ENCODE measurements around the gene PHLDB1. TPM values are rescaled to one million over a fixed set of nuclear protein-coding genes. Genes with fewer than 3 reads are reported as not detected.

The PHLDB1 gene
- total and polyA plus RNA-seq, 7 experiments from 2014 or later: 0.39 to 4.9 (median 2.0) TPM

- H3K4me3 Mint-ChIP-seq: no peak overlapping the region
- Histone ChIP-seq H3K4me1 (ENCODE audit: control insufficient read depth in 2 of 2, insufficient read depth in 2 of 2, low read length in 2 of 2) (no peaks in the 10 kb centered on the region), H3K27me3 (ENCODE audit: control insufficient read depth in 2 of 2, insufficient read depth in 2 of 2, low read length in 2 of 2) (no peaks in the 10 kb centered on the region), H3K4me3 (ENCODE audit: low read length) (no peak overlapping the region), H3K9me3 (ENCODE audit: control insufficient read depth in 2 of 3, low read length in 3 of 3) (no peaks in the 10 kb centered on the region), H3K36me3 (ENCODE audit: control insufficient read depth in 2 of 3, insufficient read depth in 3 of 3, low read length in 3 of 3) (no peaks in the 10 kb centered on the region), H3K27ac (ENCODE audit: low read depth, low read length) (no peak overlapping the region)
- H3K4me1 Mint-ChIP-seq: peaks cover 0 to 2% (median 0%) of the 10 kb centered on the region in 7 donors
- DNase-seq (no peak), ATAC-seq (no peak)
- H3K9me3 Mint-ChIP-seq: peaks cover 0 to 3% (median 0%) of the 10 kb centered on the region in 11 donors
- peaks cover 0 to 4% (median 0%) of the 10 kb centered on the region in 5 donors for H3K27me3 Mint-ChIP-seq
- intact Hi-C loops (cut with micrococcal nuclease): no loop called here
- H3K36me3 Mint-ChIP-seq: peaks cover 0 to 3% (median 0%) of the 10 kb centered on the region in 5 donors
- ChIA-PET CTCF (no interaction called here), POLR2A (interaction anchor here (1.0 kb wide), 1 partner anchor 26 kb away, joined by 4 read pairs; no protein-coding TSS in a partner anchor)
- no peak overlapping the region for H3K27ac Mint-ChIP-seq
Measured at GRCh38 chr11:118639899-118640298, 32.5 kb downstream of the PHLDB1 start.

GRCh38 chr11:118640332-118641154 is 33.1 kb downstream of the PHLDB1 start:
- Mint-ChIP-seq H3K9me3 (peaks cover 0 to 3% (median 0%) of the 10 kb centered on the region in 11 donors), H3K27me3 (peaks cover 0 to 4% (median 0%) of the 10 kb centered on the region in 5 donors), H3K4me1 (peaks cover 0 to 2% (median 0%) of the 10 kb centered on the region in 7 donors), H3K36me3 (peaks cover 0 to 3% (median 0%) of the 10 kb centered on the region in 5 donors), H3K4me3 (no peak overlapping the region), H3K27ac (no peak overlapping the region)
- intact Hi-C loops (cut with micrococcal nuclease): no loop called here
- ATAC-seq: no peak
- Histone ChIP-seq H3K4me3 (ENCODE audit: low read length) (no peak overlapping the region), H3K4me1 (ENCODE audit: control insufficient read depth in 2 of 2, insufficient read depth in 2 of 2, low read length in 2 of 2) (no peaks in the 10 kb centered on the region), H3K27ac (ENCODE audit: low read depth, low read length) (no peak overlapping the region), H3K27me3 (ENCODE audit: control insufficient read depth in 2 of 2, insufficient read depth in 2 of 2, low read length in 2 of 2) (no peaks in the 10 kb centered on the region), H3K36me3 (ENCODE audit: control insufficient read depth in 2 of 3, insufficient read depth in 3 of 3, low read length in 3 of 3) (no peaks in the 10 kb centered on the region), H3K9me3 (ENCODE audit: control insufficient read depth in 2 of 3, low read length in 3 of 3) (no peaks in the 10 kb centered on the region)
- CTCF ChIA-PET: interaction anchor here (0.7 kb wide), 1 partner anchor 19 kb away, joined by 4 read pairs; no protein-coding TSS in a partner anchor
- POLR2A ChIA-PET: interaction anchor here (1.0 kb wide), 1 partner anchor 26 kb away, joined by 4 read pairs; no protein-coding TSS in a partner anchor
- no peak for DNase-seq

GRCh38 chr11:118641397-118642019 is 34.1 kb downstream of the PHLDB1 start:
- Histone ChIP-seq H3K27ac (ENCODE audit: low read depth, low read length) (no peak overlapping the region), H3K4me3 (ENCODE audit: low read length) (no peak overlapping the region), H3K36me3 (ENCODE audit: control insufficient read depth in 2 of 3, insufficient read depth in 3 of 3, low read length in 3 of 3) (no peaks in the 10 kb centered on the region), H3K27me3 (ENCODE audit: control insufficient read depth in 2 of 2, insufficient read depth in 2 of 2, low read length in 2 of 2) (no peaks in the 10 kb centered on the region), H3K4me1 (ENCODE audit: control insufficient read depth in 2 of 2, insufficient read depth in 2 of 2, low read length in 2 of 2) (no peaks in the 10 kb centered on the region), H3K9me3 (ENCODE audit: control insufficient read depth in 2 of 3, low read length in 3 of 3) (no peaks in the 10 kb centered on the region)
- Mint-ChIP-seq H3K4me3 (peak overlapping the region in 1 of 10 donors; percentile 40), H3K27me3 (no peaks in the 10 kb centered on the region), H3K27ac (peak overlapping the region in 1 of 9 donors; percentile 68), H3K36me3 (peaks cover 0 to 3% (median 0%) of the 10 kb centered on the region in 5 donors), H3K4me1 (peaks cover 0 to 2% (median 0%) of the 10 kb centered on the region in 7 donors), H3K9me3 (peaks cover 0 to 3% (median 0%) of the 10 kb centered on the region in 11 donors)
- ChIA-PET CTCF (no interaction called here), POLR2A (interaction anchor here (0.6 kb wide), 1 partner anchor 153 kb away, joined by 3 read pairs; no protein-coding TSS in a partner anchor)
- ATAC-seq: no peak
- DNase-seq: no peak
- intact Hi-C loops (cut with micrococcal nuclease): no loop called here

GRCh38 chr11:118643142-118643994 is 36.0 kb downstream of the PHLDB1 start:
- no peak overlapping the region for H3K4me3 ChIP-seq (ENCODE audit: low read length)
- peaks cover 0 to 2% (median 0%) of the 10 kb centered on the region in 11 donors for H3K9me3 Mint-ChIP-seq
- H3K27ac ChIP-seq (ENCODE audit: low read depth, low read length): no peak overlapping the region
- ChIA-PET POLR2A (interaction anchor here (1.0 kb wide), 1 partner anchor 34 kb away, joined by 3 read pairs; no protein-coding TSS in a partner anchor), CTCF (no interaction called here)
- no peak overlapping the region for H3K4me3 Mint-ChIP-seq
- no peaks in the 10 kb centered on the region for H3K27me3 Mint-ChIP-seq
- no peaks in the 10 kb centered on the region for H3K36me3 ChIP-seq (ENCODE audit: control insufficient read depth in 2 of 3, insufficient read depth in 3 of 3, low read length in 3 of 3)
- H3K27me3 ChIP-seq (ENCODE audit: control insufficient read depth in 2 of 2, insufficient read depth in 2 of 2, low read length in 2 of 2): no peaks in the 10 kb centered on the region
- peaks cover 0 to 2% (median 0%) of the 10 kb centered on the region in 7 donors for H3K4me1 Mint-ChIP-seq
- ATAC-seq (no peak), DNase-seq (no peak)
- H3K4me1 ChIP-seq (ENCODE audit: control insufficient read depth in 2 of 2, insufficient read depth in 2 of 2, low read length in 2 of 2): no peaks in the 10 kb centered on the region
- H3K9me3 ChIP-seq (ENCODE audit: control insufficient read depth in 2 of 3, low read length in 3 of 3): no peaks in the 10 kb centered on the region
- peaks cover 0 to 3% (median 0%) of the 10 kb centered on the region in 5 donors for H3K36me3 Mint-ChIP-seq
- intact Hi-C loops (cut with micrococcal nuclease): no loop called here
- H3K27ac Mint-ChIP-seq: no peak overlapping the region

- no peaks in the 10 kb centered on the region for H3K36me3 ChIP-seq (ENCODE audit: control insufficient read depth in 2 of 3, insufficient read depth in 3 of 3, low read length in 3 of 3)
- H3K4me1 ChIP-seq (ENCODE audit: control insufficient read depth in 2 of 2, insufficient read depth in 2 of 2, low read length in 2 of 2): no peaks in the 10 kb centered on the region
- ChIA-PET CTCF (no interaction called here), POLR2A (no interaction called here)
- no peak overlapping the region for H3K4me3 ChIP-seq (ENCODE audit: low read length)
- no peaks in the 10 kb centered on the region for H3K9me3 ChIP-seq (ENCODE audit: control insufficient read depth in 2 of 3, low read length in 3 of 3)
- Mint-ChIP-seq H3K9me3 (no peaks in the 10 kb centered on the region), H3K27me3 (no peaks in the 10 kb centered on the region), H3K36me3 (peaks cover 0 to 3% (median 0%) of the 10 kb centered on the region in 5 donors), H3K27ac (no peak overlapping the region), H3K4me1 (peaks cover 0 to 2% (median 0%) of the 10 kb centered on the region in 7 donors), H3K4me3 (no peak overlapping the region)
- no peak overlapping the region for H3K27ac ChIP-seq (ENCODE audit: low read depth, low read length)
- intact Hi-C loops (cut with micrococcal nuclease): no loop called here
- H3K27me3 ChIP-seq (ENCODE audit: control insufficient read depth in 2 of 2, insufficient read depth in 2 of 2, low read length in 2 of 2): no peaks in the 10 kb centered on the region
- no peak for ATAC-seq
- no peak for DNase-seq
Measured at GRCh38 chr11:118643995-118644345, 36.6 kb downstream of the PHLDB1 start.

GRCh38 chr11:118644496-118644895 is 37.1 kb downstream of the PHLDB1 start:
- no peak overlapping the region for H3K27ac Mint-ChIP-seq
- H3K27ac ChIP-seq (ENCODE audit: low read depth, low read length): no peak overlapping the region
- intact Hi-C loops (cut with micrococcal nuclease): no loop called here
- no peak overlapping the region for H3K4me3 ChIP-seq (ENCODE audit: low read length)
- CTCF ChIA-PET: no interaction called here
- no peaks in the 10 kb centered on the region for H3K9me3 ChIP-seq (ENCODE audit: control insufficient read depth in 2 of 3, low read length in 3 of 3)
- no peaks in the 10 kb centered on the region for H3K4me1 ChIP-seq (ENCODE audit: control insufficient read depth in 2 of 2, insufficient read depth in 2 of 2, low read length in 2 of 2)
- no peaks in the 10 kb centered on the region for H3K36me3 ChIP-seq (ENCODE audit: control insufficient read depth in 2 of 3, insufficient read depth in 3 of 3, low read length in 3 of 3)
- DNase-seq (no peak), ATAC-seq (no peak)
- POLR2A ChIA-PET: no interaction called here
- peaks cover 0 to 3% (median 0%) of the 10 kb centered on the region in 5 donors for H3K36me3 Mint-ChIP-seq
- H3K4me3 Mint-ChIP-seq: no peak overlapping the region
- no peaks in the 10 kb centered on the region for H3K27me3 Mint-ChIP-seq
- no peaks in the 10 kb centered on the region for H3K9me3 Mint-ChIP-seq
- H3K27me3 ChIP-seq (ENCODE audit: control insufficient read depth in 2 of 2, insufficient read depth in 2 of 2, low read length in 2 of 2): no peaks in the 10 kb centered on the region
- peaks cover 0 to 2% (median 0%) of the 10 kb centered on the region in 7 donors for H3K4me1 Mint-ChIP-seq

Measured in naive thymus-derived CD4-positive, alpha-beta T cell (primary cell).